Activated CD8-positive, alpha-beta memory T cell treated with anti-CD3 and anti-CD28 coated beads for 1 hour (primary cell): ENCODE measurements around the gene FIZ1.
A peak's percentile ranks its signal among the peaks of the same experiment; 100 is the strongest.
"Not testable (repeated sequence)": the region's sequence is repeated elsewhere in the genome, so short reads cannot be mapped to it uniquely, and the experiment has no call there.

ENCODE experiments used
- DNase-seq, 2 donors: peaks; one replicate each; pipeline ENCODE4 v3.0.0-alpha.2; 2020; ENCODE audit warnings: low read depth in 1 of 2; ENCODE audit errors: extremely low read depth in 1 of 2

The FIZ1 gene

GRCh38 chr19:55596304-55596703, 3.0 kb downstream of the FIZ1 start:
- DNase-seq, result no peak

DNA sequence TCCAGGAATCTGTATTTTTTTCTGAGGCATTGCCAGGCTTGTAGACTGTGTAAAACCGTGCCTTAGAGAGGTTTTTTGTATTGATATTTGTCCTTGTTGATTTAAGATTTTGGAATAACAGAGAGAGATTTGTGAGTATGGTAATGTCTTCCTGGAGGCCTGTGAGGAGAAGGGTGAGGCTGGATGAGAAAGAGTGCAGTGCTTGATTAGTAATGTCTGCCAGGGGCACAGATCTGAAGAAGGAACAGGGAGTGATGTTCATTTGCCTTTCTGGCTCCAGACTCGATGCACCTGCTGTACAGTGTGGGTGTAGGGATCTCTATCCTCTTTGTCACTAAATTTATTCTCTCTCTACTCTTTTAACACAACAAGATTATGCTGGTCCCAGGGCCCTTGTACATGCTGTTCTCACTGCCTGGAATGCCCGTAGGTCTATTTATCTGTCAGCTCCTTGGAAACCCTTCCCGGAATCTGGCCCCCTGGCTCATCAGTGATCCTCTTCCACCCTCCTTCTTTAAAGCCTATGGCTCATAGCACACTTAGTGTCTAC, 4.2 kb downstream of the FIZ1 start:
- DNase-seq, result no peak

DNA sequence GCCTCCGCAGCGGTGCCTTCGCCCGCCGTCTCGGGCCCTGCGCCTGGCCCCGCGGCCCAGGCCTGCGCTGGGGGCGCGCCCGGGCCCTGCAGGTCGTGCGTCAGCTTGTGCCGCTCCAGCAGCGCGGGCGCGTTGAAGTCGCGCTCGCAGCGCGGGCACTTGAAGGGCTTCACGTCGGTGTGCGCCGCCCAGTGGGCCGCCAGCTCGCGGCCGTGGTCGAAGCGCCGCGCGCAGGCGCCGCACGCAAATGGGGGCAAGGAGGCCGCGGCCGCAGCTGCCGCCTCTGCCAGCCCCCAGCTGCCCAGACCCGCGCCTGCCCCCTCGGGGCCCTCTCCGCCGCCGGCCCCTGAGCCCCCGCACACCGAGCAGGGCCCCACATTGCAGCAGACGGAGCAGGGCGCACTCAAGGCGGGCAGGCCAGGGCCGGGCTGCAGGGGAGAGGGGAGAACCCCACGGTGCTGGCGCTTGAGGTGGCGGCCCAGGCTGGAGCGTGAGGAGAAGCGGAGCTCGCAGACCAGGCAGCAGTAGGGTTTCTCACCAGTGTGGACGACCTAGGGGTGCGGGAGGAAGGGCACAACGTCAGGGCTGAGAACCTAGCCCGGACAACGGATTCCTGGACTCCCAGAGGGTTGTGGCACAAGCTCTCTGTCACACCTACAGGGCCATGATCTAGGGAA, 6.1 kb downstream of the FIZ1 start:
- no peak for DNase-seq

DNA sequence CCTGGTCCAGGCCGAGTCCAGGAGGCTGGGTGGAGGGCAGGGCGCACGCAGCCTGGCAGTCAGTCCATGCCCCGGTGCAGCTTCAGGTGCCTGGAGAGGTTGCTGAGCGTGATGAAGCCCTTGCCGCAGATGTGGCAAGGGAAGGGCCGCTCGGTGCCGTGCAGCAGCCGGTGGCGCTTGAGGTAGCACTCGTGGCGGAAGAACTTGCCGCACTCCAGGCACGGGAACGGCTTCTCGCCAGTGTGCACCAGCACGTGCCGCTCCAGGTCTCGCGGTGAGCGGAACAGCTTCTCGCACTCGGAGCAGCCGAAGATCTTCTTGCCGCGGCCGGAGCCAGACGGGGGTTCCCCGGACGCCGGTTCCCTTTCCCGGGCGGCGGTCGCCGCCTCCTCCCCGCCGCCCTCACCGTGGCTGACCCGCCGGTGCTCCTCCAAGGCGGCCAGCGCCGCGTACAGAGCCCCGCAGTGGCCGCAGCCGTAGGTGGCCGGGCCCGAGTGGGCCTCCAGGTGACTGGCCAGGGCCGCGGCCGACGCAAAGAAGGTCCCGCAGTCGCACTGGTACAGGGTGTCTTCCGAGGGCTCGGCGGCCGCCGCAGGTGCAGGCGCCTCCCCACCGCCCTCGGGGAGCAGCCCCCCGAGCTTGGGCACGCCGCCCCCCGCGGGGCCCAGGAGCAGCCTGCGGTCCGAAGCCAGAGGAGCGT, 6.8 kb downstream of the FIZ1 start:
- DNase-seq, result no peak

DNA sequence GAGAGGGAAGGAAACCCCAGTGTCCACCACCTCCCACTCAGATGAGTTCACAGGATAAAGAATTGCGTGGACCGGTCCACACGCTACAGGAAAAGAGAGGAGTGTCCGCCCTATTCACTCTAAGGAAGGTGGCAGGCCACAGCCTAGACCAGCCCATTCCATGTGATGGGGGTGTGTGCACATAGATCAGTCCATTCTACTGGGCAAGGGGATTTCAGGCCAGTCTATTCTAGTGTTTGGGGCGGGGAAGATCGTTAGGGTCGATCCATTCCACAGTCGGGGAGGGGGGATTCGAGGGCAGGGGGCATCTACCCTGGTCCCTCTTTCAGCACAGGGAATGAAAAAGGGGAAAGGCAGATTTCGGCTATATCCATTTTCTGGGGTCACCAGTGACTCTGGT, 7.8 kb downstream of the FIZ1 start:
- DNase-seq, result no peak

DNA sequence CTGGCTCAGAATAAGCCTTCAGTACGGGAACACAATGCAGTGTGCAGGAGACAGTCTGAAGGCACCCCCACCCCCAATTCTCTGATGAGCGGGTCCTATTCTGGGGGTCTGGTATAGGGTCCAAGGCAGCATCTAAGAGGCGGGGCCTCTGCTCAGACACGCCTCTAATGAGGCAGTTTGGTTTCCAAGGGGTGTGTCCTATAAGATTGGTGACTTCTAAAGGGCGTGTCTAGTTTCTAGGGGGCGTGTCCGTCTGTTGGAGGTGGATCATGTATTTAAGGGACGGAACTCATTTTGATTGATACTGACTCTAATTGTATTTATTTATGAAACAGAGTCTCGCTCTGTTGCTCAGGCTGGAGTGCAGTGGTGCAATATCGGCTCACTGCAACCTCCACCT, 8.7 kb downstream of the FIZ1 start:
- no peak for DNase-seq

GRCh38 chr19:55590109-55590508, 9.2 kb downstream of the FIZ1 start:
- no peak for DNase-seq

GRCh38 chr19:55588738-55589137, 10.6 kb downstream of the FIZ1 start:
- DNase-seq, result no peak

GRCh38 chr19:55586976-55587668, 12.2 kb downstream of the FIZ1 start:
- DNase-seq, result peak; percentile 76 to 83

- no peak for DNase-seq
These were observed 13.5 kb downstream of the FIZ1 start for GRCh38 chr19:55585658-55586339.

GRCh38 chr19:55584871-55585270, 14.4 kb downstream of the FIZ1 start:
- no peak for DNase-seq

DNA sequence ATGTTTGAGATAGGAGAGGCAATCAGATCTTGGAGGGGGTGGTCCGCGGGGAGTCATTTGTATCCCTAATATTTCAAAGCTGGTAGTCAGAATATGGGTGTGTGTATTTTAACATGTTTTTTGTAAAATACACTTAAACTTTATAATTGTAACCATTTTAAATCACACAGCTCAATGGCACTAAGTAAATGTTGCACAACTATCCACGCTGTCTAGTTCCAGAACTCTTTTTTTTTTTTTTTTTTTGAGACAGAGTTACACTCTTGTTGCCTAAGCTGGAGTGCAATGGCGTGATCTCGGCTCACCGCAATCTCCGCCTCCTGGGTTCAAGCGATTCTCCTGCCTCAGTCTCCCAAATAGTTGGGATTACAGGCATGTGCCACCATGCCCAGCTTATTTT, 15.4 kb downstream of the FIZ1 start:
- not testable (repeated sequence) for DNase-seq

DNA sequence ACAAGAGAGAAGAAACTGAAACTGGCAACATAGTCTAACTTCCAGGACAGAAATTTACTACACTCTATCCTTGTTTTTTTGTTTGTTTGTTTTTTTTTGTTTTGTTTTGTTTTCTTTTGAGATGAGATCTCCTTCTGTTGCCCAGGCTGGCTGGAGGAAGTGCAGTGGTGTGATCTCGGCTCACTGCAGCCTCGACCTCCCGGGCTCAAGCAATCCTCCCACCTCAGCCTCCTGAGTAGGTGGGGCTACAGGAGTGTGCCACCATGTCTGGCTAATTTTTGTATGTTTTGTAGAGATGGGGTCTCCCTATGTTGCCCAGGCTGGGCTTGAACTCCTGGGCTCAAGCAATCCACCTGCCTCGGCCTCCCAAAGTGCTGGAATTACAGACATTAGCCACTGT, 17.0 kb downstream of the FIZ1 start:
- DNase-seq, result not testable (repeated sequence)

DNA sequence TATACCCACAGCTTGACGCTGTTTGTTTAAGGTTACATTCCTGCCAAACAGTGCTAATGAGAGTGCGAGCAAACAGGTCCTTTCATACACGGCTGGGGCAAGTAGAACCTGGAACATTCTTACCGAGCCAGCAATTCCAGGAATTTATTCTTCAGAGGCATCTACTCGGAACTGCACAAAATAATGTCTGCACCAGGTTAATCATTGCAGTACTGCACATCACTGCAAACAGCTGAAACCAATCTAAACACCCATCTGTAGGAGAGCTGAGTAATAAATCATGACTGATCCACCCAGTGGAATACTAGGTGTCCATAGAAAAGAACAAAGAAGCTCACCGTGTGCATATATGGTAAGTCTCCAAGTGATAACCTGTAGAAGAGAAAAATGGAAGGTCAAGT, 17.5 kb downstream of the FIZ1 start:
- no peak for DNase-seq

- DNase-seq, result no peak
These were observed 18.0 kb downstream of the FIZ1 start for GRCh38 chr19:55581145-55581822.

- DNase-seq, result peak in 1 of 2 donors; percentile 51
These were observed 18.6 kb downstream of the FIZ1 start, which contains the start of gene ZNF579 for GRCh38 chr19:55580628-55581144. TSS of gene ZNF579 (minus strand) at chr19:55580848. CDS start at chr19:55579639, 1,209 bp downstream.

DNA sequence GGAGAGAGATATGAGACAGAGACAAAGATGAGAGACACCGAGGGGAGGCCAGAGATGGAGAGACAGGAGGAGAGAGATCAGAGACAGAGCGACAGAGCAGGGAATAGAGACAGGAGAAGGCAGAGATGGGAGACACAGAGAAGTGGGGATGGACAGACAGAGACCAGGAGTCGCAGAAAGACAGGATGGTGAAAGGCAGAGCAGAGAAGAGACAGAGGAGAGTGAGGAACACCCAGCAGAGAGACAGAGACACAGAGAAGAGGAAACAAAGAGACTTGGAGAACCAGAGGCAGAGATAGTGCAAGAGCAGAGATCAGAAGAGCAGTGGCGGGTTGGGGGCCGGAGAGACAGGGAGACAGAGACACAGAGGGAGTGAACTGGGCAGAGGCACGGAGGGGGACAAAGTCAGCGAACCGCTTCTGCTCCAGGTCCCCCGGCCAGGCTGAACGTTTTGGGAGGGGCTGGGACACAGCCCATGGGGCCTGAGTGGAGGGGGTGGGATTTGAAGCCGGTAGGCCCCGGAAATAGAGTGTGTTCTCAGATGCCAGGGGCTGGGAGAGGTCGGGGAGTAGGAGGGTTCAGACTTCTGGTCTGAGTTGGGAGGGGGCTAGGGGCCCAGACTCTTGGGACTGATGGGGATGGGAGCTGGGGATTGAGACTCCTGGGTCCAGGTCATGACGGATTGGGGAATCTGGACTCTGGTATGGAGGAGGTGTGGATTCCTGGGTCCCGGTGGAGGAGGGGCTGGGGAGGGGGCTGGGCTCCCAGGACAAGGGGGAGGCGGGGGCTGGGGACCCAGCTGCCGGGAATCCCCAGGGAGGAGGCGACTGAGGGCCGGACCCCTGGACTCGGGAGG, 19.3 kb downstream of the FIZ1 start:
- no peak for DNase-seq

GRCh38 chr19:55578761-55579747, 20.3 kb downstream of the FIZ1 start:
- no peak for DNase-seq
